ENCODE data around the gene TBC1D2. TPM values are rescaled to one million over a fixed set of nuclear protein-coding genes. Genes with fewer than 3 reads are reported as not detected.

TBC1D2 gene
- total RNA-seq, 1 experiment from 2014 or later, result 11.1 TPM

DNA sequence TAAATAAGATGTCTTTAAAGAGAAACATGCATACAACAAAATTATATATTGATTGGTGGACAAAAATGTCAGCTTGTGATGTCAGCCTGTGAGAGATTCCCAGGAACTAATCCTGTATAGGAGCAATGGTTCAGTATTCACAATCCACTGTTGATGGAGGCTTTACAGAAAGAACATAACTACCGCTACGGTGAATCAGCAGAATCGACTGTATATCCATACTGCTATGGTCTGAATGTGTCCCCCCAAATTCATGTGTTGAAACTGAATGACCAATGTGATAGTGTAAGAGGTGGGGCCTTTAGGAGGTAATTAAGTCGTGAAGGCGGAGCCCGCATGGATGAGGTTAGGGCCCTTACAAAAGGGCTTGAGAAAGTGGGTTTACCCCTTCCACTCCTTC is 40.4 kb upstream of the TBC1D2 start:
- no peak for ATAC-seq
- H3K9me3 Mint-ChIP-seq, result no peaks in the 10 kb centered on the region
- H3K27me3 Mint-ChIP-seq (ENCODE audit: low read depth), result peaks cover 2% of the 10 kb centered on the region; the same call in 1 of the 2 replicates
- TF ChIP-seq KAT7 (CRISPR knock-in tag; IDR thresholded peaks at IDR 0.05; ENCODE audit: borderline replicate concordance), result no peak
- TF ChIP-seq USF2 (CRISPR knock-in tag; IDR thresholded peaks at IDR 0.05), result no peak
- TF ChIP-seq, protein P1, sequence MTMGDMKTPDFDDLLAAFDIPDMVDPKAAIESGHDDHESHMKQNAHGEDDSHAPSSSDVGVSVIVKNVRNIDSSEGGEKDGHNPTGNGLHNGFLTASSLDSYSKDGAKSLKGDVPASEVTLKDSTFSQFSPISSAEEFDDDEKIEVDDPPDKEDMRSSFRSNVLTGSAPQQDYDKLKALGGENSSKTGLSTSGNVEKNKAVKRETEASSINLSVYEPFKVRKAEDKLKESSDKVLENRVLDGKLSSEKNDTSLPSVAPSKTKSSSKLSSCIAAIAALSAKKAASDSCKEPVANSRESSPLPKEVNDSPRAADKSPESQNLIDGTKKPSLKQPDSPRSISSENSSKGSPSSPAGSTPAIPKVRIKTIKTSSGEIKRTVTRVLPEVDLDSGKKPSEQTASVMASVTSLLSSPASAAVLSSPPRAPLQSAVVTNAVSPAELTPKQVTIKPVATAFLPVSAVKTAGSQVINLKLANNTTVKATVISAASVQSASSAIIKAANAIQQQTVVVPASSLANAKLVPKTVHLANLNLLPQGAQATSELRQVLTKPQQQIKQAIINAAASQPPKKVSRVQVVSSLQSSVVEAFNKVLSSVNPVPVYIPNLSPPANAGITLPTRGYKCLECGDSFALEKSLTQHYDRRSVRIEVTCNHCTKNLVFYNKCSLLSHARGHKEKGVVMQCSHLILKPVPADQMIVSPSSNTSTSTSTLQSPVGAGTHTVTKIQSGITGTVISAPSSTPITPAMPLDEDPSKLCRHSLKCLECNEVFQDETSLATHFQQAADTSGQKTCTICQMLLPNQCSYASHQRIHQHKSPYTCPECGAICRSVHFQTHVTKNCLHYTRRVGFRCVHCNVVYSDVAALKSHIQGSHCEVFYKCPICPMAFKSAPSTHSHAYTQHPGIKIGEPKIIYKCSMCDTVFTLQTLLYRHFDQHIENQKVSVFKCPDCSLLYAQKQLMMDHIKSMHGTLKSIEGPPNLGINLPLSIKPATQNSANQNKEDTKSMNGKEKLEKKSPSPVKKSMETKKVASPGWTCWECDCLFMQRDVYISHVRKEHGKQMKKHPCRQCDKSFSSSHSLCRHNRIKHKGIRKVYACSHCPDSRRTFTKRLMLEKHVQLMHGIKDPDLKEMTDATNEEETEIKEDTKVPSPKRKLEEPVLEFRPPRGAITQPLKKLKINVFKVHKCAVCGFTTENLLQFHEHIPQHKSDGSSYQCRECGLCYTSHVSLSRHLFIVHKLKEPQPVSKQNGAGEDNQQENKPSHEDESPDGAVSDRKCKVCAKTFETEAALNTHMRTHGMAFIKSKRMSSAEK (CRISPR knock-in tag; IDR thresholded peaks at IDR 0.05; ENCODE audit: borderline replicate concordance), result no peak
- no peak for TF ChIP-seq EMX1 (CRISPR knock-in tag; IDR thresholded peaks at IDR 0.05)
- TF ChIP-seq ZNF219 (CRISPR knock-in tag; IDR thresholded peaks at IDR 0.05; ENCODE audit: borderline replicate concordance), result no peak
- no peak for TF ChIP-seq SP1 (CRISPR knock-in tag; conservative IDR thresholded peaks at IDR 0.05)
- TF ChIP-seq NFE2L1 (CRISPR knock-in tag; IDR thresholded peaks at IDR 0.05), result no peak
- no peak for TF ChIP-seq TCF7 (CRISPR knock-in tag; IDR thresholded peaks at IDR 0.05; ENCODE audit: low read depth)
- no peak for TF ChIP-seq ZNF232 (CRISPR knock-in tag; IDR thresholded peaks at IDR 0.05)
- no peak for TF ChIP-seq SOX15 (CRISPR knock-in tag; IDR thresholded peaks at IDR 0.05)
- TF ChIP-seq, protein P2, sequence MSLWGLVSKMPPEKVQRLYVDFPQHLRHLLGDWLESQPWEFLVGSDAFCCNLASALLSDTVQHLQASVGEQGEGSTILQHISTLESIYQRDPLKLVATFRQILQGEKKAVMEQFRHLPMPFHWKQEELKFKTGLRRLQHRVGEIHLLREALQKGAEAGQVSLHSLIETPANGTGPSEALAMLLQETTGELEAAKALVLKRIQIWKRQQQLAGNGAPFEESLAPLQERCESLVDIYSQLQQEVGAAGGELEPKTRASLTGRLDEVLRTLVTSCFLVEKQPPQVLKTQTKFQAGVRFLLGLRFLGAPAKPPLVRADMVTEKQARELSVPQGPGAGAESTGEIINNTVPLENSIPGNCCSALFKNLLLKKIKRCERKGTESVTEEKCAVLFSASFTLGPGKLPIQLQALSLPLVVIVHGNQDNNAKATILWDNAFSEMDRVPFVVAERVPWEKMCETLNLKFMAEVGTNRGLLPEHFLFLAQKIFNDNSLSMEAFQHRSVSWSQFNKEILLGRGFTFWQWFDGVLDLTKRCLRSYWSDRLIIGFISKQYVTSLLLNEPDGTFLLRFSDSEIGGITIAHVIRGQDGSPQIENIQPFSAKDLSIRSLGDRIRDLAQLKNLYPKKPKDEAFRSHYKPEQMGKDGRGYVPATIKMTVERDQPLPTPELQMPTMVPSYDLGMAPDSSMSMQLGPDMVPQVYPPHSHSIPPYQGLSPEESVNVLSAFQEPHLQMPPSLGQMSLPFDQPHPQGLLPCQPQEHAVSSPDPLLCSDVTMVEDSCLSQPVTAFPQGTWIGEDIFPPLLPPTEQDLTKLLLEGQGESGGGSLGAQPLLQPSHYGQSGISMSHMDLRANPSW (CRISPR knock-in tag; conservative IDR thresholded peaks at IDR 0.05; ENCODE audit: low read depth), result no peak
- no peak for TF ChIP-seq JUN (CRISPR knock-in tag; IDR thresholded peaks at IDR 0.05)
- no peak for TF ChIP-seq NR1H2 (CRISPR knock-in tag; IDR thresholded peaks at IDR 0.05)
- no peak for TF ChIP-seq ARID4B (CRISPR knock-in tag; IDR thresholded peaks at IDR 0.05; ENCODE audit: borderline replicate concordance)
- TF ChIP-seq MXD4 (CRISPR knock-in tag; IDR thresholded peaks at IDR 0.05; ENCODE audit: borderline replicate concordance), result no peak
- TF ChIP-seq, protein P3, sequence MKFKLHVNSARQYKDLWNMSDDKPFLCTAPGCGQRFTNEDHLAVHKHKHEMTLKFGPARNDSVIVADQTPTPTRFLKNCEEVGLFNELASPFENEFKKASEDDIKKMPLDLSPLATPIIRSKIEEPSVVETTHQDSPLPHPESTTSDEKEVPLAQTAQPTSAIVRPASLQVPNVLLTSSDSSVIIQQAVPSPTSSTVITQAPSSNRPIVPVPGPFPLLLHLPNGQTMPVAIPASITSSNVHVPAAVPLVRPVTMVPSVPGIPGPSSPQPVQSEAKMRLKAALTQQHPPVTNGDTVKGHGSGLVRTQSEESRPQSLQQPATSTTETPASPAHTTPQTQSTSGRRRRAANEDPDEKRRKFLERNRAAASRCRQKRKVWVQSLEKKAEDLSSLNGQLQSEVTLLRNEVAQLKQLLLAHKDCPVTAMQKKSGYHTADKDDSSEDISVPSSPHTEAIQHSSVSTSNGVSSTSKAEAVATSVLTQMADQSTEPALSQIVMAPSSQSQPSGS (CRISPR knock-in tag; IDR thresholded peaks at IDR 0.05; ENCODE audit: borderline replicate concordance, low read depth), result no peak
- no peak for TF ChIP-seq TEAD4 (CRISPR knock-in tag; IDR thresholded peaks at IDR 0.05)
- no peak for TF ChIP-seq GTF2I (CRISPR knock-in tag; conservative IDR thresholded peaks at IDR 0.05)
- no peak for TF ChIP-seq GRHL2 (CRISPR knock-in tag; IDR thresholded peaks at IDR 0.05; ENCODE audit: insufficient replicate concordance, severe bottlenecking)
- no peak for TF ChIP-seq ERG (CRISPR knock-in tag; IDR thresholded peaks at IDR 0.05)
- H3K27ac Mint-ChIP-seq, result no peak overlapping the region
- H3K4me3 Mint-ChIP-seq, result no peak overlapping the region
- H3K4me1 Mint-ChIP-seq, result peaks cover 11% of the 10 kb centered on the region
- ChIA-PET CTCF (no interaction called here), POLR2A (interaction anchor here (0.6 kb wide), 1 partner anchor 435 kb away, joined by 4 read pairs; no protein-coding TSS in a partner anchor)
- H3K36me3 Mint-ChIP-seq, result no peaks in the 10 kb centered on the region
- DNase-seq (ENCODE audit: low spot score), result no peak

All from WTC11 (cell line).